ENCODE measurements around the gene MUC6.

The MUC6 gene

GRCh38 chr11:1036303-1036923 is at the start of gene MUC6:
Gene MUC6 (minus strand): TSS chr11:1036718. CDS start chr11:1036655, 63 bp downstream.
- DNase-seq (ENCODE audit: extremely low read depth in 1 of 2, low read depth in 1 of 2): no peak

DNA sequence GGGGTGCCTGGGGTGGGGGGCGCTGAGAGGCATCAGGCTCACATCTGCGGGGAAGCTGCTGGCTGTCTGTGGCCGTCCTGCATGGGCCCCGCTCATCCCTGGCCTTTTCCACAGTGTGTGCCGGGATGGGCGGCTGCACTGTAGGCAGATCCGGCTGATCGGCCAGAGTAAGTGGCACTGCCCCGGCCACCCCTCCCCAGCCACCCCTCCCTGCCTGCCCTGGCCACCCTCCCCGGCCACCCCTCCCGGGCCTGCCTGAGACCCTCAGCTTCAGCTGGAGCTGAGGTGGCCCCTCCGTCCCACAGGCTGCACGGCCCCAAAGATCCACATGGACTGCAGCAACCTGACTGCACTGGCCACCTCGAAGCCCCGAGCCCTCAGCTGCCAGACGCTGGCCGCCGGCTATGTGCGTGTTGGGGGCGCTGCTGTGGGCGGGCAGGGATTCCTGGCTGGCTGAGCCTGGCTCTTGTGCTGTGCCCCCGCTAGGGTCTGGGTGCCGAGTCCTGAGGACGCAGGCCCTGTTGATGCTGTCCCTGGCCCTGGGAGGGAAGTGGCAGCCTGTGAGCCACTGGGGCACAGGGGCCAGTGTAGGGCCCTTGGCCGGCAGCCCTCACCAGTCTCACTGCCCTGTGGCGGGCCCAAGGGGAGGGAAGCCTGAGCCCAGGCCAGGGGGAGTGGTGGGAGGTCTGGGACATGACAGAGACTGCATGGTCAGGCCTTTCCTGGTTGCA is 49.1 kb upstream of the MUC6 start:
- DNase-seq (ENCODE audit: extremely low read depth in 1 of 2, low read depth in 1 of 2): no peak

DNA sequence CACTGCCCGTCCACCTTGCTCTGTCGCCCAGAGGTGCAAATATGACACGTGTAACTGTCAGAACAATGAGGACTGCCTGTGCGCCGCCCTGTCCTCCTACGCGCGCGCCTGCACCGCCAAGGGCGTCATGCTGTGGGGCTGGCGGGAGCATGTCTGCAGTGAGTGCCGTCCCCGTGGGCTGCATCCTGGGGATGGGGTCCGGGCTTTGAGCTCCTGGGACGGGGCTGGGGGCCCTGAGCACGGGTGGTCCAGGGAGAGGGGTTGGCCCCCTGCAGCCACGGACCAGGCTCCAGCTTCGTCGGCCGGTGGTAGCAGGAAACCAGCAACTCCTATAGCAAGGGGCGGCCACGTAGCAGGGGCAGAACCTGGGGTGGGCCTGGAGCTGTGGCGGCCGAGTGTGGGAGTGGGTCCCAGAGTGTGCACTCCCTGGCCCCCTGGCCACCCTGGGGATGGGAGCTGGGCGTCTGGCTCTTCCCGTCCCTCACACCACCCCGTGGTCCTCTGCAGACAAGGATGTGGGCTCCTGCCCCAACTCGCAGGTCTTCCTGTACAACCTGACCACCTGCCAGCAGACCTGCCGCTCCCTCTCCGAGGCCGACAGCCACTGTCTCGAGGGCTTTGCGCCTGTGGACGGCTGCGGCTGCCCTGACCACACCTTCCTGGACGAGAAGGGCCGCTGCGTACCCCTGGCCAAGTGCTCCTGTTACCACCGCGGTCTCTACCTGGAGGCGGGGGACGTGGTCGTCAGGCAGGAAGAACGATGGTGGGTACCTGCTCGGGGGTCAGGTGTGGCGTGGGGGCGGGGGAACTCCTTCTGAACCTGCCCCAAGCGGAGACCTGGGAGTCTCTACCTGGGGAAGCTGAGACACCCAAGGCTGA is 48.3 kb upstream of the MUC6 start:
- no peak for DNase-seq (ENCODE audit: extremely low read depth in 1 of 2, low read depth in 1 of 2)

GRCh38 chr11:1083621-1084551 is 47.4 kb upstream of the MUC6 start:
- no peak for DNase-seq (ENCODE audit: extremely low read depth in 1 of 2, low read depth in 1 of 2)

GRCh38 chr11:1082728-1083620 is 46.5 kb upstream of the MUC6 start:
- DNase-seq (ENCODE audit: extremely low read depth in 1 of 2, low read depth in 1 of 2): no peak

DNA sequence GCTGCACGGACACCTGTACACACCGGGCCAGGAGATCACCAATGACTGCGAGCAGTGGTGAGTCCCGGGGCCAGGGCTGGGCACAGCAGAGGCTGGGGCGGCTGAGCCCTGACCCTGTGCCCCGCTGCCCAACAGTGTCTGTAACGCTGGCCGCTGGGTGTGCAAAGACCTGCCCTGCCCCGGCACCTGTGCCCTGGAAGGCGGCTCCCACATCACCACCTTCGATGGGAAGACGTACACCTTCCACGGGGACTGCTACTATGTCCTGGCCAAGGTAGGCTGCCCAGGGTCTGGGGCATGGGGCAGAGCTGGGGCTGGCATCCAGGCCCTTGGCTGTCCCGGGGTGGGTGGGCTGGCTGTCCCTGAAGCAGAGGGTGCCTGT is 45.8 kb upstream of the MUC6 start:
- DNase-seq (ENCODE audit: extremely low read depth in 1 of 2, low read depth in 1 of 2): no peak

DNA sequence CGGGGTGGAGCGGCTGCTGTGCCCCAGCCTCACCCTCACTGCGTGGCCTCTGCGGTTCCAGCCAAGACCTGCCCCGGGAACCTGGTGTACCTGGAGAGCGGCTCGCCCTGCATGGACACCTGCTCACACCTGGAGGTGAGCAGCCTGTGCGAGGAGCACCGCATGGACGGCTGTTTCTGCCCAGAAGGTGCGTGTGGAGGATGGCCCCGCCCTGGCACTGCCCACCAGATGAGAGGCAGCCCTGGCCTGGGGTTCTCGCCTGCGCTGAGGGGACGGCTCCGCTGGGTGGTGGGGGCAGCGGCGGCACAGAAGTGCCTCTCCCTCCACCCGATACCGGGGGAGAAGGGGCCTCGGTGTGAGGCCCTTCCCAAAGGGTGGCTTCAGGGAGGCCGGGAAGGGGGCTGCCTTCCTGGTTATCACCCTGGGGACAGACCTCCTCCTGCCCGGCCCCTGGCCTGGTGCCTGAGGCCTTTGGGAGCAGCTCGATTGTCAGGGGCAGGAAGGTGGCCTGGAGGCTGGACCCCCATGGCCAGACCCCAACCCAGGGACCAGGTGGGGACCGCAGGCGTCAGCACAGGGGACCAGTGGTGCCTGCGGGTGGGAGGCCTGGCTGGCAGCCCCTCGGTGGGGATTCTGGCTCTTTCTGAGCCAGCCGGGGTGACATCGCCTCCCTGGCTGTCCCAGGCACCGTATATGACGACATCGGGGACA is 45.2 kb upstream of the MUC6 start:
- no peak for DNase-seq (ENCODE audit: extremely low read depth in 1 of 2, low read depth in 1 of 2)

DNA sequence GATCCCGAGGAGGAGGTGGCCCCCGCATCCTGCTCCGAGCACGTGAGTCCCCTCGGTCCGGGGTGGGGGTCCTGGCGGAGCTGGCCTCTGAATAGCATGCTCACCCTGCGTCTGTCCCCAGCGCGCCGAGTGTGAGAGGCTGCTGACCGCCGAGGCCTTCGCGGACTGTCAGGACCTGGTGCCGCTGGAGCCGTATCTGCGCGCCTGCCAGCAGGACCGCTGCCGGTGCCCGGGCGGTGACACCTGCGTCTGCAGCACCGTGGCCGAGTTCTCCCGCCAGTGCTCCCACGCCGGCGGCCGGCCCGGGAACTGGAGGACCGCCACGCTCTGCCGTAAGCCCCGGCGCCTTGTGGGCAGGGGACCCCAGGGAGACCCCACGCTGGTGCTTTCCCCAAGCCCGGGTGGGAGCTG is 41.7 kb upstream of the MUC6 start:
- DNase-seq (ENCODE audit: extremely low read depth in 1 of 2, low read depth in 1 of 2): no peak

DNA sequence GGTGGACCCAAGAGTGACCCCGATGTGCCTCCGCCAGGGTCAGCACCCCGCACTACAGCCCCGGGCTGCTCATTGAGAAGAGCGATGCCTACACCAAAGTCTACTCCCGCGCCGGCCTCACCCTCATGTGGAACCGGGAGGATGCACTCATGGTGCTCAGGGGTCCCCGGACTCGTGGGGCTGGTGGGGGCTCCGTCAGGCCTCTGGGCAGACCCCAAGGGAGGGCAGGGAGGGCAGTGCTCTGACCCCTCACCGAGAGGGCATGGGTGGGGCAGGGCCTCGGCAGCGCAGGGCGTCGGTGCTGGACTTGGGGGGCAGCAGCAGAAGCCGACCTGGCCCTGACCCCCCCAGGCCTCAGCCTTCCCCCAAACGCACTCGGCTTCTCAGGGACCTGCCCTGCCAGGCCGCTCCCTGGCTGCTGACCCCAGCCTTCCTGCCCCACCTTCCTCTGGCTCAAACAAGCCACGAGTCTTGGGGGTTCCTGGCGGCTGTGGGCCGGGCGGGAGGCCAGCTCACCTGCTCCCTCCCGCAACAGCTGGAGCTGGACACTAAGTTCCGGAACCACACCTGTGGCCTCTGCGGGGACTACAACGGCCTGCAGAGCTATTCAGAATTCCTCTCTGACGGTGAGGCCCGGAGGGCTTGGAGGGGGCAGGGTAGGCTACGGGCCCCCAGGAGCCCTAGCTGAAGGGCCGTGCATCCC is 41.0 kb upstream of the MUC6 start:
- no peak for DNase-seq (ENCODE audit: extremely low read depth in 1 of 2, low read depth in 1 of 2)

DNA sequence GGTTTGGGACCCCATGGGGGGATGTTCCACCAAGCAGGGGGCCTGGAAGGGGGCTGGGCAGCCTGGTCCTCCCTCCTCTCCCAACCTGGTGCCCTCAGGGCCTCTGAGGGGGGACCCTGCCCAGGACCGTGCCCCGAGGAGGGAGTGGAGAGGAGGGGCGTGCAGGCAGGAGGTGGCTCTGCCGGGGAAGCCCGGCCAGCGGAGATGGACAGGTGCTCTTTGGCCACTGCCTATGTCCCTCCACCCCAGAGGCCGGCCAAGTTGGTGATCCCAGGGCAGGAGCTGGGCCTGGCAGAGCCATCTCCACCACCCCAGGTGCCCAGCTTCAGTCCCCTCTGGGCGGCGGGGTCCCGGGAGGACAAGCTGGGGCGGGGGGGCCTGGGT is 40.5 kb upstream of the MUC6 start:
- no peak for DNase-seq (ENCODE audit: extremely low read depth in 1 of 2, low read depth in 1 of 2)

DNA sequence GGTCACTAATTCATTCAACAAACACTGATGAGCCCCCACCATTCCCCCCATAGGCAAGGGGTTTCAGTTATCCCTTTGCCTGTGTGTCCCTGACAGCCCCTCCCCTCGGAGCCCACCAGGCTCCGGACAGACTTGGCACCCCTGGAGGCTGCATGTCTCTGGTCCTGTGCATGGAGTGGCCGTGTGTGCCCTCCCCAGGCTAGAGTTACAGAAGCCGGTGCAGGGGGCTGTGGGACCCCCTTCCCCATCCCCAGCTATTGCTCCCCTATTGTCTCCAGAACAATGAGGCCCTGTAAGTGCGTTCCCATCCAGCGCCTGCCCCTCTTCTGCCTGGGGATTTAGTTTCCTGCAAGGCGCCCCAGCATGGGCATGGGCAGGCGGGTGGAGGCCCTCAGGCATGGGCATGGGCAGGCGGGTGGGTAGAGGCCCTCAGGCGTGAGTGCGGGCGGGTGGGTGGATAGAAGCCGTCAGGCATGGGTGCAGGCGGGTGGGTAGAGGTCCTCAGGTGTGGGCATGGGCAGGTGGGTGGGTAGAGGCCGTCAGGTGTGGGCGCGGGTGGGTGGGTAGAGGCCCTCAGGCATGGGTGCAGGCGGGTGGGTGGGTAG is 39.6 kb upstream of the MUC6 start:
- no peak for DNase-seq (ENCODE audit: extremely low read depth in 1 of 2, low read depth in 1 of 2)

DNA sequence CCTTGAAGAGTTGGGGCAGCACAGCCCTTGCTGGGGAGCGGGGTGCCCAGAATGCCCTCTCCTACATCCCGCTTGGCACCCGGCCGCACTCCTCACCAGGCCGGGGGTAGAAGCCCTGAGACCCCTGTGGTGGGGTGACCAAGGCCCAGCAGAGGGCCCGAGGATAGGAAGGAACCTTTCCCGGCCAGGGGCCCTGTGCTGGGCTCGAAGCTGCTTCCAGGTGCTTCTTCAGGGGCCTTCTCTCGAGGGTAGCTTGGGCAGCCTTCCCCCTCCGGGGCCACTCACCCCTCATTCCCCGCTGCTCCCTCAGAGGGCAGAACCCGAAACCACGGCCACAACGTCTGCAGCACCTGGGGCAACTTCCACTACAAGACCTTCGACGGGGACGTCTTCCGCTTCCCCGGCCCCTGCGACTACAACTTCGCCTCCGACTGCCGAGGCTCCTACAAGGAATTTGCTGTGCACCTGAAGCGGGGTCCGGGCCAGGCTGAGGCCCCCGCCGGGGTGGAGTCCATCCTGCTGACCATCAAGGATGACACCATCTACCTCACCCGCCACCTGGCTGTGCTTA is 38.9 kb upstream of the MUC6 start:
- no peak for DNase-seq (ENCODE audit: extremely low read depth in 1 of 2, low read depth in 1 of 2)

- no peak for DNase-seq (ENCODE audit: extremely low read depth in 1 of 2, low read depth in 1 of 2)
These were observed 38.0 kb upstream of the MUC6 start, which contains the start of gene MUC2 for GRCh38 chr11:1074244-1075221. Gene MUC2 (plus strand): TSS chr11:1074874.

GRCh38 chr11:1073851-1074243 is 37.3 kb upstream of the MUC6 start:
- no peak for DNase-seq (ENCODE audit: extremely low read depth in 1 of 2, low read depth in 1 of 2)

DNA sequence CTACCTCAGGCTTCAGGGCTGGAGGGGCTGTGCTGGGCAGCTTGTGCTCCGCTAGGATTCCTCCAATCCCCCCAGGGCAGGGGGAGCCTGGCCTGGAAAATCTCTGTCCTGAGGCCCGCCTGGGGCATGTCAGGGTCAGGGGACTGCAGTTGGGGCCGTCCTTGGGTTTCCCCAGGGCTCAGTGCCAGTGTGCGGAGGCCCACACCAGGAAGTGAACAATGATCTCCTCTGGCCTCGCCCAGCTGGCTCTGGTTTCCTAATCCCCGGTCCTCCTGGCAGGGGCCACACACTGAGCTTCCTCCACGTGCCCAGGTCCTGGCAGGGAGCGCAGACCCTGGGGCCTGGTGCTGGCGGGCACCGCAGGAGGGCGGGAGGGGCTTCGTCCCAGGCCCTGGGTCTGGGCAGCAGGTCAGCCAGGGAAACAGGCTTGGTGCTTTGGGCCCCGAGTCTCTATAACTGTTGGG is 36.8 kb upstream of the MUC6 start:
- DNase-seq (ENCODE audit: extremely low read depth in 1 of 2, low read depth in 1 of 2): no peak

GRCh38 chr11:1072821-1073231 is 36.3 kb upstream of the MUC6 start:
- no peak for DNase-seq (ENCODE audit: extremely low read depth in 1 of 2, low read depth in 1 of 2)

Measured in activated CD8-positive, alpha-beta memory T cell treated with anti-CD3 and anti-CD28 coated beads for 1 hour (primary cell).